IPS-NIHi11 (cell line): ENCODE measurements around the gene SLC43A2.
A peak's percentile ranks its signal among the peaks of the same experiment; 100 is the strongest.
"Not testable (repeated sequence)": the region's sequence is repeated elsewhere in the genome, so short reads cannot be mapped to it uniquely, and the experiment has no call there.

Experiments
- DNase-seq: peaks from one replicate; pipeline ENCODE4 v3.0.0; 2012; ENCODE audit warnings: mixed read lengths, low spot score

SLC43A2 gene

GRCh38 chr17:1627982-1628855 is at the start of gene SLC43A2:
Gene SLC43A2, minus strand, starts transcription at chr17:1628834. Its CDS starts 960 bp downstream, at chr17:1627874.
- DNase-seq, result peak; percentile 97

GRCh38 chr17:1676401-1676800 is 47.8 kb upstream of the SLC43A2 start:
- no peak for DNase-seq

GRCh38 chr17:1673041-1673785 is 44.6 kb upstream of the SLC43A2 start:
- DNase-seq, result no peak

- not testable (repeated sequence) for DNase-seq
These were observed 35.3 kb upstream of the SLC43A2 start for GRCh38 chr17:1663934-1664333.

- DNase-seq, result no peak
These were observed 32.4 kb upstream of the SLC43A2 start for GRCh38 chr17:1661045-1661444.

- DNase-seq, result no peak
These were observed 29.5 kb upstream of the SLC43A2 start for GRCh38 chr17:1658100-1658499.

GRCh38 chr17:1653735-1654134 is 25.1 kb upstream of the SLC43A2 start:
- no peak for DNase-seq

GRCh38 chr17:1652794-1653193 is 24.2 kb upstream of the SLC43A2 start:
- not testable (repeated sequence) for DNase-seq

- no peak for DNase-seq
These were observed 22.9 kb upstream of the SLC43A2 start for GRCh38 chr17:1651559-1651844.

- DNase-seq, result no peak
These were observed 22.3 kb upstream of the SLC43A2 start for GRCh38 chr17:1650731-1651558.

GRCh38 chr17:1649844-1650501 is 21.3 kb upstream of the SLC43A2 start, which contains the start of gene RILP:
Gene RILP, minus strand, starts transcription at chr17:1649866. Its CDS starts 62 bp downstream, at chr17:1649804.
- peak; percentile 82 for DNase-seq

- DNase-seq, result peak; percentile 90
These were observed 20.6 kb upstream of the SLC43A2 start for GRCh38 chr17:1648963-1649843.

GRCh38 chr17:1648173-1648962 is 19.7 kb upstream of the SLC43A2 start:
- peak; percentile 41 for DNase-seq

- no peak for DNase-seq
These were observed 19.2 kb upstream of the SLC43A2 start for GRCh38 chr17:1647802-1648171.

GRCh38 chr17:1646199-1646875 is 17.7 kb upstream of the SLC43A2 start:
- DNase-seq, result no peak

- DNase-seq, result no peak
These were observed 16.9 kb upstream of the SLC43A2 start, which contains the start of gene SCARF1 for GRCh38 chr17:1645207-1646171. Gene SCARF1, minus strand, starts transcription at chr17:1645732. Its CDS starts 35 bp downstream, at chr17:1645697.

GRCh38 chr17:1644493-1645206 is 16.0 kb upstream of the SLC43A2 start:
- DNase-seq, result no peak
